ENCODE measurements around the gene REM2. TPM values are rescaled to one million over a fixed set of nuclear protein-coding genes. Genes with fewer than 3 reads are reported as not detected.
A peak's percentile ranks its signal among the peaks of the same experiment; 100 is the strongest.

The REM2 gene
- total RNA-seq, 1 experiment from 2014 or later: 1.5 TPM

DNA sequence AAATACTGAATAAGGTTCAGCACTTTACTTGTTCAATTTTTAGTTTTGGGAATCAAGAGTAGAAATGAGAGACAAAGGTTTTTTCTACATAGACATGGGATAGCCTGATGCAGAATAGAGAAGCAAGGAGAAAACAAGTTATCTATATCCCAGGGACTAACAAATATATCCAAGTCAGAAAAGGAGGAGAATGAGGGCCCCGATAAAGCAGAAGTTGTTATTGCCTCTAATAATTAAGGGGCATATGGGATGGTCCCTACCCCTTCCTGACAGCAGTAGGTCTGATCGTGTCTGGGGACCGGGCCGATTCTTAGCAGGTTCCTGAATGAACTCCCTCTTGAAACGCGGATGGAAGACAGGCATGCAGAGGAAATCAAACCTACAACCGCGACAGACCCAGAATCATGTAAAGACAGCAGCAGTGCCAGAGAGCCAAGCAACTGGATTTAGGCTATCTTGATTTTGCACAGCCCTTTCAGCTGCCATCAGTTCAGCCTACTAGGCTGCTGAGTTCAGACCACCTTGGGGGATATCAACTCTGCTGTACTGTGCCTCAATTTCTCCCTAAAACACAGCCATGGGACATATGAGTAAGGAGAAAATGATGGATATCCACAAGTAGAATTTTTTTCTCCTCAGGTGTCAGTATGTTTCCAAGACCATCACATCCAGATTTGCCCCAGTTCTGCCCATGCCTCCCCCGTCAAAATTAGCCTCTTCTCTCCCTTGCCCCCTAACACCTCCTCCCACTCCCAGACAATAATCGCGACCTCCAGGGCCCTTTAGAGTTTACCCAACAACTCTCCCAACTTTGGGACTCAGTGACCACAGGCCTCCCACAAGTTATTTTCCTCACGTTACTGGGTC lies 45.4 kb downstream of the REM2 start:
- no peak overlapping the region for H3K4me3 Mint-ChIP-seq
- peaks cover 34% of the 10 kb centered on the region for H3K36me3 Mint-ChIP-seq
- no peak overlapping the region; the same call in 1 of the 2 replicates for H3K27ac Mint-ChIP-seq
- ChIA-PET CTCF (interaction anchor here (0.7 to 3.4 kb wide), 30 partner anchors 9 to 358 kb away, joined by 3 to 43 read pairs (median 10); partner anchors contain the start of genes ACIN1, AJUBA, C14orf119 and CDH24), POLR2A (interaction anchor here (0.6 to 2.3 kb wide), 11 partner anchors 9 to 145 kb away, joined by 3 to 18 read pairs (median 3); partner anchors contain the start of genes AJUBA, CDH24 and RBM23)
- ATAC-seq: no peak
- H3K9me3 Mint-ChIP-seq: no peaks in the 10 kb centered on the region
- TF ChIP-seq ZNF671 (CRISPR knock-in tag; IDR thresholded peaks at IDR 0.05): 0 out of 2 replicates have a peak, but pooled peaks have one; percentile 42
- TF ChIP-seq ESRRA (CRISPR knock-in tag; IDR thresholded peaks at IDR 0.05; ENCODE audit: borderline replicate concordance): no peak
- peaks cover 7% of the 10 kb centered on the region for H3K4me1 Mint-ChIP-seq
- H3K27me3 Mint-ChIP-seq (ENCODE audit: low read depth): no peaks in the 10 kb centered on the region
- no peak for DNase-seq (ENCODE audit: low spot score)

DNA sequence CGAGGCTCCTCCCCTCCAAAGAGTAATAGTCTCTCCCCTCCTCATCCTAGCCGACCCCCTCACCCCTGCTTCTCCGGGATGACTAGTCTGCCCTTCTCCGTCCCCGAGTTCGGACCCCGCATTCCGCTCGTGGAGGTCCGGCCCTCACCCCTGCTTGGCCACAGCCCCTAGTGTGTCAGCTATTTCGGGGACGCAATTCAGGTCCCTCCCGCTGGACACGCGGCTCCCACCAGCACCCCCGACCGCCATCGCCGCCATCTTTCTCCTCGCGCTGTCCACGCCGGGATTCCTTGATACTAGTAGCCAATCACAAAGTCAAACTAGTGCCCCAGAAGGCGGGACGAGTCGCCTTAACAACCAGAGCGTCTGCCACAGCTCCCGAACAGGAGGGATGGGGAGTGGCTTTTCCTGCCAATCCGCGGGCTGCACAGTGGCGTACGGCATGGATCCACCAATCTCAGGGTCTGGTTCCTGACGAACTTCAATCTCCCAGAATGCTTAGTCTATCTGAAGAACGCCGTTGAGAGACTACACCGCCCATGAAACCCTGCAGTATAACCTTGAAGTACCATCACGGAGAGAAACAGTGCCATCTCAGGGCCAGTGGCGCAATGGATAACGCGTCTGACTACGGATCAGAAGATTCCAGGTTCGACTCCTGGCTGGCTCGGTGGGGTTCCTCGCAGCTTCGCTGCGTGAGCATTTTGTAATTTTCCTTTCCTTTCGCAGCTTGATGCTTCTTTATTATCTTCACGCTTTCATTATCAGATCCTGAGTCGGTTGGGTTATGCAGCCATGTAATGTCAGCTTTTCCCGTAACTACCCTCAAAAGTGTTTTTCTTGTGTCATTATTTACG lies 46.3 kb downstream of the REM2 start, which contains the start of gene PRMT5:
TSS of gene PRMT5 (minus strand) at position 273 of the 857 bp plus-strand sequence. CDS start at position 258, 15 bp downstream.
- H3K9me3 Mint-ChIP-seq: no peaks in the 10 kb centered on the region
- H3K4me3 Mint-ChIP-seq: no peak within 1 kb of the TSS
- DNase-seq (ENCODE audit: low spot score): peak; percentile 97
- peaks cover 7% of the 10 kb centered on the region for H3K4me1 Mint-ChIP-seq
- H3K27ac Mint-ChIP-seq: no peak within 1 kb of the TSS; the same call in 1 of the 2 replicates
- H3K27me3 Mint-ChIP-seq (ENCODE audit: low read depth): no peaks in the 10 kb centered on the region
- ATAC-seq: peak; percentile 96
- peaks cover 26% of the 10 kb centered on the region for H3K36me3 Mint-ChIP-seq
- POLR2A ChIA-PET: interaction anchor here (0.5 to 2.3 kb wide), 14 partner anchors 10 to 195 kb away, joined by 3 to 18 read pairs (median 3); partner anchors contain the start of genes AJUBA, CDH24, HAUS4 and RBM23
- CTCF ChIA-PET: interaction anchor here (0.6 to 3.4 kb wide), 41 partner anchors 9 to 548 kb away, joined by 3 to 43 read pairs (median 5); partner anchors contain the start of genes ACIN1, AJUBA, C14orf119 and CDH24
- peak; percentile 70 for TF ChIP-seq NFYB (CRISPR knock-in tag; conservative IDR thresholded peaks at IDR 0.05; ENCODE audit: low read depth)
- TF ChIP-seq, protein P1, sequence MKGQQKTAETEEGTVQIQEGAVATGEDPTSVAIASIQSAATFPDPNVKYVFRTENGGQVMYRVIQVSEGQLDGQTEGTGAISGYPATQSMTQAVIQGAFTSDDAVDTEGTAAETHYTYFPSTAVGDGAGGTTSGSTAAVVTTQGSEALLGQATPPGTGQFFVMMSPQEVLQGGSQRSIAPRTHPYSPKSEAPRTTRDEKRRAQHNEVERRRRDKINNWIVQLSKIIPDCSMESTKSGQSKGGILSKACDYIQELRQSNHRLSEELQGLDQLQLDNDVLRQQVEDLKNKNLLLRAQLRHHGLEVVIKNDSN (CRISPR knock-in tag; IDR thresholded peaks at IDR 0.05): 0 out of 2 replicates have a peak, but pooled peaks have one; percentile 23
- TF ChIP-seq ETV6 (CRISPR knock-in tag; IDR thresholded peaks at IDR 0.05): peak; percentile 54; the same call in 1 of the 2 replicates
- TF ChIP-seq RORB (CRISPR knock-in tag; IDR thresholded peaks at IDR 0.05): 0 out of 2 replicates have a peak, but pooled peaks have one; percentile 36
- 0 out of 2 replicates have a peak, but pooled peaks have one; percentile 40 for TF ChIP-seq E2F5 (CRISPR knock-in tag; IDR thresholded peaks at IDR 0.05)
- peak; percentile 70 for TF ChIP-seq FOXK1 (CRISPR knock-in tag; IDR thresholded peaks at IDR 0.05)
- peak; percentile 67 for TF ChIP-seq TEAD1 (CRISPR knock-in tag; IDR thresholded peaks at IDR 0.05)
- TF ChIP-seq, protein P2, sequence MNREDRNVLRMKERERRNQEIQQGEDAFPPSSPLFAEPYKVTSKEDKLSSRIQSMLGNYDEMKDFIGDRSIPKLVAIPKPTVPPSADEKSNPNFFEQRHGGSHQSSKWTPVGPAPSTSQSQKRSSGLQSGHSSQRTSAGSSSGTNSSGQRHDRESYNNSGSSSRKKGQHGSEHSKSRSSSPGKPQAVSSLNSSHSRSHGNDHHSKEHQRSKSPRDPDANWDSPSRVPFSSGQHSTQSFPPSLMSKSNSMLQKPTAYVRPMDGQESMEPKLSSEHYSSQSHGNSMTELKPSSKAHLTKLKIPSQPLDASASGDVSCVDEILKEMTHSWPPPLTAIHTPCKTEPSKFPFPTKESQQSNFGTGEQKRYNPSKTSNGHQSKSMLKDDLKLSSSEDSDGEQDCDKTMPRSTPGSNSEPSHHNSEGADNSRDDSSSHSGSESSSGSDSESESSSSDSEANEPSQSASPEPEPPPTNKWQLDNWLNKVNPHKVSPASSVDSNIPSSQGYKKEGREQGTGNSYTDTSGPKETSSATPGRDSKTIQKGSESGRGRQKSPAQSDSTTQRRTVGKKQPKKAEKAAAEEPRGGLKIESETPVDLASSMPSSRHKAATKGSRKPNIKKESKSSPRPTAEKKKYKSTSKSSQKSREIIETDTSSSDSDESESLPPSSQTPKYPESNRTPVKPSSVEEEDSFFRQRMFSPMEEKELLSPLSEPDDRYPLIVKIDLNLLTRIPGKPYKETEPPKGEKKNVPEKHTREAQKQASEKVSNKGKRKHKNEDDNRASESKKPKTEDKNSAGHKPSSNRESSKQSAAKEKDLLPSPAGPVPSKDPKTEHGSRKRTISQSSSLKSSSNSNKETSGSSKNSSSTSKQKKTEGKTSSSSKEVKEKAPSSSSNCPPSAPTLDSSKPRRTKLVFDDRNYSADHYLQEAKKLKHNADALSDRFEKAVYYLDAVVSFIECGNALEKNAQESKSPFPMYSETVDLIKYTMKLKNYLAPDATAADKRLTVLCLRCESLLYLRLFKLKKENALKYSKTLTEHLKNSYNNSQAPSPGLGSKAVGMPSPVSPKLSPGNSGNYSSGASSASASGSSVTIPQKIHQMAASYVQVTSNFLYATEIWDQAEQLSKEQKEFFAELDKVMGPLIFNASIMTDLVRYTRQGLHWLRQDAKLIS (CRISPR knock-in tag; IDR thresholded peaks at IDR 0.05; ENCODE audit: borderline replicate concordance): no peak
- TF ChIP-seq ZNF425 (CRISPR knock-in tag; conservative IDR thresholded peaks at IDR 0.05): no peak
- TF ChIP-seq, protein P3, sequence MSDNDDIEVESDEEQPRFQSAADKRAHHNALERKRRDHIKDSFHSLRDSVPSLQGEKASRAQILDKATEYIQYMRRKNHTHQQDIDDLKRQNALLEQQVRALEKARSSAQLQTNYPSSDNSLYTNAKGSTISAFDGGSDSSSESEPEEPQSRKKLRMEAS (CRISPR knock-in tag; IDR thresholded peaks at IDR 0.05): peak; percentile 95
- TF ChIP-seq, protein P4, sequence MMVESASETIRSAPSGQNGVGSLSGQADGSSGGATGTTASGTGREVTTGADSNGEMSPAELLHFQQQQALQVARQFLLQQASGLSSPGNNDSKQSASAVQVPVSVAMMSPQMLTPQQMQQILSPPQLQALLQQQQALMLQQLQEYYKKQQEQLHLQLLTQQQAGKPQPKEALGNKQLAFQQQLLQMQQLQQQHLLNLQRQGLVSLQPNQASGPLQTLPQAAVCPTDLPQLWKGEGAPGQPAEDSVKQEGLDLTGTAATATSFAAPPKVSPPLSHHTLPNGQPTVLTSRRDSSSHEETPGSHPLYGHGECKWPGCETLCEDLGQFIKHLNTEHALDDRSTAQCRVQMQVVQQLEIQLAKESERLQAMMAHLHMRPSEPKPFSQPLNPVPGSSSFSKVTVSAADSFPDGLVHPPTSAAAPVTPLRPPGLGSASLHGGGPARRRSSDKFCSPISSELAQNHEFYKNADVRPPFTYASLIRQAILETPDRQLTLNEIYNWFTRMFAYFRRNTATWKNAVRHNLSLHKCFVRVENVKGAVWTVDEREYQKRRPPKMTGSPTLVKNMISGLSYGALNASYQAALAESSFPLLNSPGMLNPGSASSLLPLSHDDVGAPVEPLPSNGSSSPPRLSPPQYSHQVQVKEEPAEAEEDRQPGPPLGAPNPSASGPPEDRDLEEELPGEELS (CRISPR knock-in tag; IDR thresholded peaks at IDR 0.05): 0 out of 2 replicates have a peak, but pooled peaks have one; percentile 13
- TF ChIP-seq GABPB1 (CRISPR knock-in tag; IDR thresholded peaks at IDR 0.05): peak; percentile 91
- no peak for TF ChIP-seq RELA (CRISPR knock-in tag; IDR thresholded peaks at IDR 0.05; ENCODE audit: borderline replicate concordance)
- TF ChIP-seq ZNF219 (CRISPR knock-in tag; IDR thresholded peaks at IDR 0.05; ENCODE audit: borderline replicate concordance): peak; percentile 26; the same call in 1 of the 2 replicates
- TF ChIP-seq ZNF232 (CRISPR knock-in tag; IDR thresholded peaks at IDR 0.05): 0 out of 2 replicates have a peak, but pooled peaks have one; percentile 66
- TF ChIP-seq PREB (CRISPR knock-in tag; IDR thresholded peaks at IDR 0.05; ENCODE audit: borderline replicate concordance): peak; percentile 68; the same call in 1 of the 2 replicates
- TF ChIP-seq NFE2L1 (CRISPR knock-in tag; IDR thresholded peaks at IDR 0.05): 0 out of 2 replicates have a peak, but pooled peaks have one; percentile 50

Measured in WTC11 (cell line).